Gastrocnemius medialis (tissue), 4 donors: Measurements from ENCODE around the gene EMC7.

Experiments
- POLR2A ChIP-seq, 2 donors: fragments of 450-650 bp; IDR thresholded peaks; one replicate each; pipeline ENCODE4 v1.6.1; 2017; ENCODE audit warnings: antibody characterized with exemption in 2 of 2, mild to moderate bottlenecking in 2 of 2, moderate library complexity in 2 of 2
- TF ChIP-seq, protein P1 (sequence below), 5 experiments: fragments of 450-650 bp in 3 of 5; fragments of 200-600 bp in 2 of 5; sonication (generic) in 2 of 5; IDR thresholded peaks in 4 of 5; conservative IDR thresholded peaks in 1 of 5; 1 replicate in 4 of 5; 2 replicates in 1 of 5; pipeline ENCODE4 v1.5.1; 2016 to 2019; ENCODE audit warnings: antibody characterized with exemption in 5 of 5, mild to moderate bottlenecking in 3 of 5, moderate library complexity in 3 of 5

DNA sequence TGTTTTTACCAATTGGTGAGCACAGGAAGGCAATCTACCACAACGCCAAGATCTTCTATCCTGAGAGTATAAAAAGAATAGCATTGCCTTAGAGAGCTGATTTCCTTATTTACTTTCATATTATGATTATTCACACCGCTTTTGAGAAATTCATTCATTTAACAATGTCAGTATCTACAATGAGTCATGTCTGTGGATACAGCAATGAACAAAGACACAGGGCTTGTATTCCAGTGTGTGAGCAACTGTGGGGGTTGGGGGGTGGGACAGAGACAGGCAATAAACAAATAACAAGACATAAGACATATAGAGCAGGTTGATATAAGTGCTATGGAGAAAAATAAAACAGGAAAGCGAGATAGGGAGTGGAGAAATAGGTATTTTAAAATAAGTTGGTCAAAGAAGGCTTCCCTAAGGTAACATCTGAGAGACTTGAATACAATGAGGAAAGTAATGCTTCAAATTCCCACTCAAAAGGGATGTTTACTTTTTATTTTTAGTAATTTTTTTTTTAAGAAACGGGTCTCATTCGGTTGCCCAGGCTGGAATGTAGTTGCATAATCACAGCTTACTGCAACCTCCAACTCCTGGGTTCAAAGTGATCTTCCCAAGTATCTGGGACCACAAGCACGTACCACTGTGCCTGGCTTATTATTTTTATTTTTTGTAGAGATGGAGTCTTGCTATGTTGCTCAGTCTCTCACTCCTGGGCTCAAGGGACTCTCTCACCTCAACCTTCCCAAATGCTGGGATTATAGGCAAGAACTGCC lies 45.9 kb upstream of the EMC7 start:
- TF ChIP-seq, protein P1, sequence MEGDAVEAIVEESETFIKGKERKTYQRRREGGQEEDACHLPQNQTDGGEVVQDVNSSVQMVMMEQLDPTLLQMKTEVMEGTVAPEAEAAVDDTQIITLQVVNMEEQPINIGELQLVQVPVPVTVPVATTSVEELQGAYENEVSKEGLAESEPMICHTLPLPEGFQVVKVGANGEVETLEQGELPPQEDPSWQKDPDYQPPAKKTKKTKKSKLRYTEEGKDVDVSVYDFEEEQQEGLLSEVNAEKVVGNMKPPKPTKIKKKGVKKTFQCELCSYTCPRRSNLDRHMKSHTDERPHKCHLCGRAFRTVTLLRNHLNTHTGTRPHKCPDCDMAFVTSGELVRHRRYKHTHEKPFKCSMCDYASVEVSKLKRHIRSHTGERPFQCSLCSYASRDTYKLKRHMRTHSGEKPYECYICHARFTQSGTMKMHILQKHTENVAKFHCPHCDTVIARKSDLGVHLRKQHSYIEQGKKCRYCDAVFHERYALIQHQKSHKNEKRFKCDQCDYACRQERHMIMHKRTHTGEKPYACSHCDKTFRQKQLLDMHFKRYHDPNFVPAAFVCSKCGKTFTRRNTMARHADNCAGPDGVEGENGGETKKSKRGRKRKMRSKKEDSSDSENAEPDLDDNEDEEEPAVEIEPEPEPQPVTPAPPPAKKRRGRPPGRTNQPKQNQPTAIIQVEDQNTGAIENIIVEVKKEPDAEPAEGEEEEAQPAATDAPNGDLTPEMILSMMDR (IDR thresholded peaks at IDR 0.05 in 4 of 5, conservative IDR thresholded peaks at IDR 0.05 in 1 of 5): no peak
- no peak for TF ChIP-seq POLR2A (IDR thresholded peaks at IDR 0.05)
